Kidney (tissue), 14 donors: ENCODE data around the gene TTLL5. TPM values are rescaled to one million over a fixed set of nuclear protein-coding genes. Genes with fewer than 3 reads are reported as not detected.

Experiments used
- DNase-seq, 5 donors: peaks; one replicate each; pipeline ENCODE4 v3.0.0-alpha.2; 2013 to 2020
- FAIRE-seq: peaks from 2 replicates; lab custom pipeline; 2012; peaks lifted over from hg19 to GRCh38; lab: Jason Lieb, UNC
- H3K27ac ChIP-seq, 2 donors: one replicate each; pipeline ENCODE4 v1.7.0; 2013; ENCODE audit warnings: low read depth in 2 of 2, low read length in 2 of 2, inconsistent platforms in 1 of 2
- H3K27me3 ChIP-seq: one replicate; pipeline ENCODE4 v1.7.1; 2013; ENCODE audit warnings: low read length, inconsistent platforms; ENCODE audit not compliant: control insufficient read depth, insufficient read depth
- H3K36me3 ChIP-seq, 3 donors: one replicate each; pipeline versions ENCODE4 v1.7.0 to v1.7.1; 2013; ENCODE audit warnings: low read length in 3 of 3, control low read depth in 1 of 3, inconsistent platforms in 1 of 3; ENCODE audit not compliant: insufficient read depth in 3 of 3, control insufficient read depth in 2 of 3
- H3K4me1 ChIP-seq, 3 donors: one replicate each; pipeline versions ENCODE4 v1.7.0 to v1.7.1; 2013; ENCODE audit warnings: low read length in 3 of 3, inconsistent platforms in 1 of 3, low read depth in 1 of 3; ENCODE audit not compliant: control insufficient read depth in 2 of 3, insufficient read depth in 2 of 3
- H3K4me3 ChIP-seq, 3 donors: one replicate each; pipeline versions ENCODE4 v1.7.0 to v1.8.1; 2013; ENCODE audit warnings: low read length in 3 of 3, control low read depth in 1 of 3, inconsistent platforms in 1 of 3
- H3K9ac ChIP-seq, 3 donors: one replicate each; pipeline versions ENCODE4 v1.7.0 to v1.7.1; 2013; ENCODE audit warnings: low read length in 3 of 3, control low read depth in 1 of 3, inconsistent platforms in 1 of 3
- H3K9me3 ChIP-seq, 3 donors: one replicate each; pipeline versions ENCODE4 v1.7.0 to v1.7.1; 2013; ENCODE audit warnings: low read length in 3 of 3, control low read depth in 1 of 3, inconsistent platforms in 1 of 3; ENCODE audit not compliant: control insufficient read depth in 2 of 3, insufficient read depth in 1 of 3
- intact Hi-C: fragments of 100-400 bp; cut with DNase I; formaldehyde crosslinking; loops from one replicate; pipeline ENCODE4 v1.11.1; 2022
- polyA plus RNA-seq: library from polyadenylated mRNA; stranded (reverse); fragments of 350-450 nt; fragmentation: Illumina TruSeq; extraction: RNeasy Lipid Tissue Mini Kit (QIAGEN cat#74804); gene quantifications from one replicate; pipeline ENCODE4 v1.2.3, GENCODE V29; 2014; ENCODE audit warnings: low read depth, low replicate concordance; ENCODE audit not compliant: insufficient read depth
- total RNA-seq: library from RNA; stranded (reverse); fragmentation: NEBNext Ultra II Directional; extraction: Animal tissue kit (Norgen Biotek cat#: 25700); gene quantifications from one replicate; pipeline ENCODE4 v1.2.1, GENCODE V29; 2021
- TF ChIP-seq, protein P1 (sequence below): IDR thresholded peaks from 3 replicates; pipeline ENCODE4 v1.5.1; 2012; ENCODE audit warnings: mild to moderate bottlenecking, moderate library complexity, borderline replicate concordance; ENCODE audit not compliant: insufficient read depth; ENCODE audit errors: extremely low read depth
- donor health status: control.
- donor health status: control.
- donor health status: control.
- donor health status: control.
- donor health status: control.
- donor health status: DM: yes; HTN: yes; CAD: no.
- donor health status: Normal renal cell carcinoma (clear cell type).

The TTLL5 gene
- total and polyA plus RNA-seq, 2 donors from 2014 or later, result 16.8 to 37.2 TPM

DNA sequence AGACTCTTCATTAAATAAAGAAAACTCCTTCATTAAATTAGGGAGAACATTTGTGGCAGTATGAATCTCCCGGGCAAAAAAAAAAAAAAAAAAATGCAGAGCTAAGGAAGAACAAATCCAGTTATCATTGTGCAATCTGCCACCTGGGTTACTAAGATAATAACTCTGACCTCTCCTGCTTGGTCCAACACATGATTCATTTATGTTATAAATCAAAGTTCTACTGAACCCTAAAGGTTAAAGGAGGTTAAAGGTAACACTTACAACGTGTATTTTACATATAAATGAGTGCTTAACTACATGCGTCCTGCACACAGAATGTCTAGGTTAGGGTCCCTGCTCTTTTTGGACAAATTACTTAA, 316.5 kb downstream of the TTLL5 start:
- DNase-seq (no peak), FAIRE-seq (no peak)
- TF ChIP-seq, protein P1, sequence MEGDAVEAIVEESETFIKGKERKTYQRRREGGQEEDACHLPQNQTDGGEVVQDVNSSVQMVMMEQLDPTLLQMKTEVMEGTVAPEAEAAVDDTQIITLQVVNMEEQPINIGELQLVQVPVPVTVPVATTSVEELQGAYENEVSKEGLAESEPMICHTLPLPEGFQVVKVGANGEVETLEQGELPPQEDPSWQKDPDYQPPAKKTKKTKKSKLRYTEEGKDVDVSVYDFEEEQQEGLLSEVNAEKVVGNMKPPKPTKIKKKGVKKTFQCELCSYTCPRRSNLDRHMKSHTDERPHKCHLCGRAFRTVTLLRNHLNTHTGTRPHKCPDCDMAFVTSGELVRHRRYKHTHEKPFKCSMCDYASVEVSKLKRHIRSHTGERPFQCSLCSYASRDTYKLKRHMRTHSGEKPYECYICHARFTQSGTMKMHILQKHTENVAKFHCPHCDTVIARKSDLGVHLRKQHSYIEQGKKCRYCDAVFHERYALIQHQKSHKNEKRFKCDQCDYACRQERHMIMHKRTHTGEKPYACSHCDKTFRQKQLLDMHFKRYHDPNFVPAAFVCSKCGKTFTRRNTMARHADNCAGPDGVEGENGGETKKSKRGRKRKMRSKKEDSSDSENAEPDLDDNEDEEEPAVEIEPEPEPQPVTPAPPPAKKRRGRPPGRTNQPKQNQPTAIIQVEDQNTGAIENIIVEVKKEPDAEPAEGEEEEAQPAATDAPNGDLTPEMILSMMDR, result no peak
- Histone ChIP-seq H3K27me3 (no peaks in the 10 kb centered on the region), H3K9ac (no peak overlapping the region), H3K36me3 (no peaks in the 10 kb centered on the region), H3K4me3 (no peak overlapping the region), H3K4me1 (peaks cover 0 to 9% (median 5%) of the 10 kb centered on the region in 3 donors), H3K9me3 (no peaks in the 10 kb centered on the region), H3K27ac (no peak overlapping the region)
- intact Hi-C loops, result no loop called here

DNA sequence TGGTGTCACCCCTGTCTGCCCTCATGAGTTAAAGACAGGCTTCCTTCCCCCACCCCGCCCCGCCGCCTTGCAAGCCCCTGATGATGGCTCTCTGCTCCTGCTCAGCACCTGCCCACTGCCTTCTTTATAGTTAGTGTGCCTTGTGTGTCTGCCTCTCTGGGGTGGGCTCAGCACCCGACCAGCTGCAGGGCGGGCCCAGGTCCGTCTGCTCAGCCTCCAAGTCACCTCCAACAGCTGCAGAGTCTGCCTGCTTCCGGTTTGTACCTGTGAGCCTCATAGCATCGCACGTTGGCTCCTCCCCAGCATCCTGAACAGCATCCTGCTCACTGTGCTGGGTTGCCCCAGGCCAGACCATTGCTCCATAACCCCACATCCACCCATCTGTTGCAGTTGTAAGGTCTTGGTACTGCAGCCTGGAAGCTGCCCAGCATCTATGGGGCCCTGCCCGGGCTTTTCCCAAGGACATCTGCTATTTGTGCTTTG, 317.2 kb downstream of the TTLL5 start:
- peak in 1 of 5 donors; percentile 80 for DNase-seq
- H3K36me3 ChIP-seq, result no peaks in the 10 kb centered on the region
- no peaks in the 10 kb centered on the region for H3K27me3 ChIP-seq
- intact Hi-C loops, result no loop called here
- H3K27ac ChIP-seq, result no peak overlapping the region
- H3K4me3 ChIP-seq, result no peak overlapping the region
- no peak overlapping the region for H3K9ac ChIP-seq
- no peak for FAIRE-seq
- TF ChIP-seq, protein P1, result no peak
- no peaks in the 10 kb centered on the region for H3K9me3 ChIP-seq
- peaks cover 0 to 9% (median 5%) of the 10 kb centered on the region in 3 donors for H3K4me1 ChIP-seq

DNA sequence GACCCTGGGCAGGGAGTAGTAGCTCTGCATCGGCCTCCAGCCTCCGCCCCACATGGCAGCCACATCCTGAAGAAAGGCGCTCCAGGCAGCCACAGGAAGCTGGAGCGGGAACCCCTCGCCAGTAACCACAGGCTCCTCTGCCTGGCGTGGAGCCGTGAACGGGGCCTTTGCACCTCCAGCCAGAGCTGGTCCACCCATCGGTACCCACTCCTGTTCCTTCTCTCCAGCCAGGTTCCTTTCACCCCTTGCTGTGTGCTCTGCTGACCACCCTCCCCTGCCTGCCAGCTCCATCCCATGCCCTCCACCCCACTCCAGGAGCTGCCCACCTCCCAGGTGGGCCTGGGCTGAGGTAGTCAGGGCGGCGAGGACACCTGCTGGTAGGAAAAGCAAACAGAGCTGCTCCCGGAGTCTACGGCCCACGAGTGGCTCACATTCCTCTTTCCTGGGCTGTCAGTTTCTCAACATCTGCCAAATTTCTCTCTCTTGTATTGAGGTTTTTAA, 318.1 kb downstream of the TTLL5 start:
- Histone ChIP-seq H3K4me3 (peak overlapping the region in 1 of 3 donors; percentile 75), H3K27me3 (no peaks in the 10 kb centered on the region), H3K36me3 (no peaks in the 10 kb centered on the region), H3K9ac (no peak overlapping the region), H3K27ac (no peak overlapping the region), H3K4me1 (peaks cover 0 to 9% (median 5%) of the 10 kb centered on the region in 3 donors), H3K9me3 (no peaks in the 10 kb centered on the region)
- TF ChIP-seq, protein P1, result peak; percentile 49
- FAIRE-seq, result no peak
- intact Hi-C loops, result no loop called here
- peak; percentile 50 to 69 (median 64) for DNase-seq
